Subcutaneous abdominal adipose tissue (tissue), 5 donors: ENCODE measurements around the gene LILRB3.
"Not testable (repeated sequence)": the region's sequence is repeated elsewhere in the genome, so short reads cannot be mapped to it uniquely, and the experiment has no call there.

Experiments
- H3K27ac ChIP-seq: one replicate; pipeline ENCODE4 v1.7.0; 2013; ENCODE audit warnings: low read depth, mild to moderate bottlenecking, inconsistent platforms, low read length, moderate library complexity
- H3K27me3 ChIP-seq, 5 donors: one replicate each; pipeline ENCODE4 v1.7.0; 2013; ENCODE audit warnings: low read length in 5 of 5, inconsistent platforms in 1 of 5; ENCODE audit not compliant: control insufficient read depth in 5 of 5, insufficient read depth in 4 of 5
- H3K36me3 ChIP-seq, 5 donors: one replicate each; pipeline ENCODE4 v1.7.0; 2013; ENCODE audit warnings: low read length in 5 of 5; ENCODE audit not compliant: control insufficient read depth in 5 of 5, insufficient read depth in 5 of 5
- H3K4me1 ChIP-seq, 5 donors: one replicate each; pipeline ENCODE4 v1.7.0; 2013; ENCODE audit warnings: low read length in 5 of 5, mild to moderate bottlenecking in 3 of 5, moderate library complexity in 1 of 5; ENCODE audit not compliant: control insufficient read depth in 5 of 5, insufficient read depth in 5 of 5
- H3K4me3 ChIP-seq, 5 donors: one replicate each; pipeline ENCODE4 v1.7.0; 2013; ENCODE audit warnings: low read length in 5 of 5, low read depth in 1 of 5
- H3K9ac ChIP-seq, 5 donors: one replicate each; pipeline ENCODE4 v1.7.0; 2013; ENCODE audit warnings: low read length in 5 of 5, mild to moderate bottlenecking in 4 of 5, moderate library complexity in 3 of 5
- H3K9me3 ChIP-seq, 5 donors: one replicate each; pipeline ENCODE4 v1.7.0; 2013; ENCODE audit warnings: low read length in 5 of 5; ENCODE audit not compliant: control insufficient read depth in 5 of 5
- donor health status: healthy.
- donor health status: healthy.
- donor health status: healthy.
- donor health status: healthy.
- donor health status: healthy.

LILRB3 gene

DNA sequence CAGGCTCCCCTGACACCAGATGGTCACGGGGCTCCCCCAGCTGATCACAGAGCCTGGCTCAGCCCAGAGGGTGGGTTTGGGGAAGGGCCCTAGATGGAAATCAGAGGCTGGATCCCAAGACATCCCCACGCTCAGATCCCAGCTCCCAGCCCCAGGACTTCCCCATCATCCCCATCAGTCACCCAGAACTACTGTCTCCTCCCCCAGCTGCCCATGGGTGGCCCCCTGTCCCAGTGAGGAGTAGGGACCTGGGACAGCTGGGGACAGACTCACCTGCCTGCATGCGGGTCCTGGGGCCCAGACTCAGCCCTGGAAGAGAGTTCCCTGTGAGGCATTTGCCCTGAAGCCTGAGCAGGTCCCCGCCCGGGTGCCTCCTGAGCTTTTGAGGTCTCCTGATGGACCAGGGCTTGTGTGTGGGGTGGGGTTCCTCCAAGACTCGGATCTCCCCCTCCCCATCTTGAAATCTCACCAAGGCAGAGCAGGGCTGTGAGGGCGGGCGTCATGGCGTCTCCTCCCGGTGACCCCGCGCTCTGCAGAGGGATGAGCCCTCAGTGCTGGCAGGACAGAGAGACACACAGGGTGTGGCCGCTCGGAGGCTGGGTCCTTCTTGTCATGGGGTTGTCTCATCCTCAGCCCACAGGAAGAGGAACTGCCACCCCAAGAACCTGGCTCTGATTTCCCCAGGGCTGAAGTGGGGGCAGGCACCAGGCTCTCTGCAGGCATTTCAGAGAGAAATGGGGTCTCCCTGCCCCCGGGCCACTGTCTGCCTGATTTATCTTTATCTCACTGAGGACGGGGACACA, at the start of gene LILRB3:
TSS of gene LILRB3 (minus strand) at position 534 of the 803 bp plus-strand sequence. CDS start at position 503, 31 bp downstream.
- not testable (repeated sequence) for H3K9ac ChIP-seq, H3K27ac ChIP-seq, H3K9me3 ChIP-seq, H3K27me3 ChIP-seq, H3K4me1 ChIP-seq
- H3K36me3 ChIP-seq: peaks cover 0 to 14% (median 0%) of the 10 kb centered on the region in 5 donors
- H3K4me3 ChIP-seq: peak within 1 kb of the TSS in 2 of 5 donors; percentile 34

DNA sequence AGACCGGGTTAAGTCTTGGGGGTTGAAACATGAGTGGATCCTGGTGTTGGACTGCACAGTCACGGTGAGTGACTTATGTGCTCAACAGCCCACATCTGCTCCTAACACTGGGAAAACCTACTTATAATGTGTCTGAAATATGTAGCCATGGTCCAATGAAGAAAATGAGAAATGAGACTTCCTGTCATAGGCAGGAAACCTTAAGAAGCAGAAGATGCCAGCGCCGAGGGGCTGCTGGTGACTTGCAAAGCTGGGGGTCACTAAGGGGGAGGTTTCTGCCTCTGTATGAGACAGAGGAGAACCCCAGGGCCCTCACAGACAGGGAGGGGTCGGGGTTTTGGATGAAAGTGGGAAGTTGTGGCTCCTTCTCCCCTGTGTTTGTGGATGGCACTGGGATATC, 49.4 kb upstream of the LILRB3 start:
- not testable (repeated sequence) for H3K9me3 ChIP-seq, H3K27ac ChIP-seq, H3K9ac ChIP-seq, H3K4me3 ChIP-seq, H3K36me3 ChIP-seq, H3K27me3 ChIP-seq, H3K4me1 ChIP-seq

DNA sequence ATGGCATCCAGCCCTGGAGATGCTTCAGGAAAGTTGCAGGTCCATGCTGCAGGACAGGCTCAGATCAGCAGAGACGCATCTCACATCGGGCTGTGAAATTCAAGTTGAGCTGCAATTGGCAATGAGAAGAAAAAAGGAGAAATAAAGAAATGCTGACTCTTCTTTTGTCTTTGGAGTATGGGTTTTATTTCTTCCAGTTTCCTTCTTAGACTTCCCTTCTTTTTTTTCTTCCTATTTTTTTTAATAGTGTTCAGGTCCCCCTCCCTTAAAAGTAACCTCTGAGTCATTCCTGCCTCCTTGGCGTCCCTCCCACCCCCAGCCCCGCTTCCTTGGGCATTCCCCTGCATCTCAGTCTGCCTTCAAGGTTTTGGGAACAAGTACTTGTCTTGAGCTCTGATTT, 48.8 kb upstream of the LILRB3 start:
- H3K27ac ChIP-seq, H3K9ac ChIP-seq, H3K36me3 ChIP-seq, H3K27me3 ChIP-seq, H3K4me1 ChIP-seq, H3K9me3 ChIP-seq, H3K4me3 ChIP-seq: not testable (repeated sequence)

DNA sequence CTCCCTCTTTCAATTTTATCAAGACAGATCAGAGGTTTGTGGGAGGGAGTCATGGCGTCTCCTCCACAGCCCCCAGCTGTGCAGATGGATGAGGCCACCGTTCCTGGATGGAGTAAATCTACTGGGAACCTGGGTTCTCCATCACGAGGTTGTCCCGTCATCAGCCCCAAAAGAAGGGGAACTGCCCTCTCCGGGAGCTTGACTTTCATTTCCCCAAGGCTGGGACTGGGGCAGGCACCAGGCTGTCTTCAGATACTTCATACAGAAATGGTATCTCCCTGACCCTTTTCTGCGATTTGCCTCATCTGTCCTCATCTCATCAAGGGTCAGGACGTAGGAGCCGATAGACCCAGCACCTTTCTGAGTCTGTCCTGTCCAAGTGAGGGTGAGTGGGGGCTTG, 48.3 kb upstream of the LILRB3 start:
- H3K27me3 ChIP-seq: peaks cover 0 to 5% (median 4%) of the 10 kb centered on the region in 5 donors
- no peak overlapping the region for H3K9ac ChIP-seq
- no peak overlapping the region for H3K27ac ChIP-seq
- no peak overlapping the region for H3K4me3 ChIP-seq
- H3K4me1 ChIP-seq: no peaks in the 10 kb centered on the region
- H3K36me3 ChIP-seq: no peaks in the 10 kb centered on the region
- no peaks in the 10 kb centered on the region for H3K9me3 ChIP-seq

DNA sequence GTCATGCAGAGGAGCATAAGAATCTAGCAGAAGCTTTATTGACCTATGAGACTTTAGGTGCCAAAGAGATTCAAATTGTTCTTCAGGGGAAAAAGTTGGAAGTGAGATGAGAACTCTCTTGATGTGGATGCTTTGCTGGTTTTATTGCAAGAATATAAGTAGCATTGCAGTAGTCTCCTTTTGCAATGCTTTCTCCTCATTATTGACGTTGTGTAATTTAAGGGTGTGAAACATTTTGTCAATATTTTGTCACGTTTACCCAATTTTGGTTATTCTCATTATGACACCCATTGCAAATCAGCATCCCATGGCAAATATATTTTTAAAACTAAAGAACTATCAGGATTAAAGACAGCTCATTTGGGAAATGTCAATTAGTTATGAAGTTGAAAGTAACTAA, 46.1 kb upstream of the LILRB3 start:
- no peak overlapping the region for H3K4me3 ChIP-seq
- no peaks in the 10 kb centered on the region for H3K4me1 ChIP-seq
- no peaks in the 10 kb centered on the region for H3K36me3 ChIP-seq
- H3K9ac ChIP-seq: no peak overlapping the region
- no peak overlapping the region for H3K27ac ChIP-seq
- H3K27me3 ChIP-seq: peaks cover 0 to 4% (median 0%) of the 10 kb centered on the region in 5 donors
- no peaks in the 10 kb centered on the region for H3K9me3 ChIP-seq

DNA sequence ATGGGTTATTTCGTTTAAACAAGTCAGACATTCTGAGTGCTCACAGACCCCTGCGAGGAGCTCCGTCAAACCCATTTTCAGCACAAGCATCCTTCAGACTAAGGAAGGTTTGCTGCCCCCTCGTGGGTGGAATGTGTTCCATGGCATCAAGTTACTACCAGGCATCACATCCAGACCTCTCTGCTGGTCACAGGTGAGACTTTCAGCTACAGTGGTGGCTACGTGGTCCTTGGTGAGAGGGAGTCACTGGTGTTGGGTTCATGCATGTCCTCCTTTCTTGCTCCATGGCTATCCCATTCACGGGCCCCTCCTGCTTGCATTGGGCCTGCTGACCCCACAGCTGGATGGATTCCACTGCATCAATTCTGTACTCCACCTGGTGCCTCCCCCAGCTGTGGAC, 43.3 kb upstream of the LILRB3 start:
- no peaks in the 10 kb centered on the region for H3K4me1 ChIP-seq
- peaks cover 0 to 2% (median 0%) of the 10 kb centered on the region in 5 donors for H3K27me3 ChIP-seq
- no peak overlapping the region for H3K27ac ChIP-seq
- H3K9me3 ChIP-seq: no peaks in the 10 kb centered on the region
- H3K9ac ChIP-seq: no peak overlapping the region
- no peak overlapping the region for H3K4me3 ChIP-seq
- H3K36me3 ChIP-seq: no peaks in the 10 kb centered on the region

DNA sequence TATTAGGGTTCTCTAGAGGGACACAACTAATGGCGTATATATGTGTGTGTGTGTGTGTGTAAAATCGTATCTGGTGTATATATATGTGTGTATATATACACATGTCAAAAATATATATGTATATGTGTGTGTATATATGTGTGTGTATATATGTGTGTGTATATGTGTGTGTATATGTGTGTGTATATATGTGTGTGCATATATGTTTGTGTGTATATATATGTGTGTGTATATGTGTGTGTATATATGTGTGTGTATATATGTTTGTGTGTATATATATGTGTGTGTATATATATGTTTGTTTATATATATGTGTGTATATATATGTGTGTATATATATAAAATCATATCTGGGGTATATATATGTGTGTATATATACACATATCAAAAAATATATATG, 39.7 kb upstream of the LILRB3 start:
- no peaks in the 10 kb centered on the region for H3K36me3 ChIP-seq

DNA sequence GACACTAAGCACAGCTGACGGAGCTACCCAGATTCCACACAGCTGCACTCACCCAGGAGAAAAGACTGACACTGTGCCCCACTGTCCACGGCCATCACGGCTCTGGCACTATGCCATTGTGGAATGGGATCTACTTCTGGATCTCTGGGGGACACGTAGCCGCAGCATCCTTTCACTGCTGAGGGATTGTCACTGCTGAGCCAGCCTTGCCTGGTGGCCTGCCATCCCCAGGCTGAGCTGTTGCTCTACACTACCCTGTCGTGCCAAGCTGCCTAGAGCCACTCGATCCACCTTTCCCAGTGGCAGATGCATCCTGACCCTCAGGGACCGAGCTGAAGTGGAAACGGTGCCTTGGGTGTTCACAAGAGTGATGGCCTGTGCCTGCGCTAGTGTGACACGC, 39.3 kb upstream of the LILRB3 start:
- peaks cover 0 to 6% (median 0%) of the 10 kb centered on the region in 5 donors for H3K27me3 ChIP-seq
- no peak overlapping the region for H3K27ac ChIP-seq
- H3K9me3 ChIP-seq: no peaks in the 10 kb centered on the region
- H3K36me3 ChIP-seq: no peaks in the 10 kb centered on the region
- H3K4me1 ChIP-seq: no peaks in the 10 kb centered on the region
- H3K4me3 ChIP-seq: no peak overlapping the region
- no peak overlapping the region for H3K9ac ChIP-seq

More for the DNA sequence above, 39.7 kb upstream of the LILRB3 start:
- Histone ChIP-seq H3K4me3 (no peak overlapping the region), H3K27me3 (peaks cover 0 to 5% (median 0%) of the 10 kb centered on the region in 5 donors), H3K27ac (no peak overlapping the region), H3K9me3 (no peaks in the 10 kb centered on the region), H3K9ac (no peak overlapping the region), H3K4me1 (no peaks in the 10 kb centered on the region)

DNA sequence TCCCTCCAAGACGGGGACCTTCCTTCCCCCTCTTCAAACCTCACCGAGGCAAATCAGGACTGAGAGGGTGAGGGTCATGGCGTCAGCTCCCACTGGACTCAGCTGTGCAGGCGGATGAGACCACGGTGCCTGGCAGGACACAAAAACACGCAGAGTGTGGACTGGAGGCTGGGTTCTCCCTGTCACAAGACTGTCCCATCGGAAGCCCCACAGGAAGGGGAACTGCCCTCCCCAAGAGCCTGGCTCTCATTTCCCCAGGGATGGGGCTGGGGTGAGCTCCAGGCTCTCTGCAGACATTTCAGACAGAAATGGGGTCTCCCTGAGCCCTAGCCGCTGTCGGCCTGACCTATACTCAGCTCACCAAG, 34.3 kb upstream of the LILRB3 start, which contains the start of gene LILRB5:
TSS of gene LILRB5 (minus strand) at position 158 of the 365 bp plus-strand sequence. CDS start at position 78, 80 bp downstream.
- Histone ChIP-seq H3K9ac (peak within 1 kb of the TSS in 4 of 5 donors; percentile 10 to 66 (median 41)), H3K27me3 (peaks cover 20 to 39% (median 20%) of the 10 kb centered on the region in 5 donors), H3K4me1 (peaks cover 0 to 16% (median 0%) of the 10 kb centered on the region in 5 donors), H3K4me3 (peak within 1 kb of the TSS; percentile 38 to 63 (median 51)), H3K9me3 (no peaks in the 10 kb centered on the region), H3K36me3 (peaks cover 0 to 5% (median 0%) of the 10 kb centered on the region in 5 donors), H3K27ac (peak within 1 kb of the TSS; percentile 23)

DNA sequence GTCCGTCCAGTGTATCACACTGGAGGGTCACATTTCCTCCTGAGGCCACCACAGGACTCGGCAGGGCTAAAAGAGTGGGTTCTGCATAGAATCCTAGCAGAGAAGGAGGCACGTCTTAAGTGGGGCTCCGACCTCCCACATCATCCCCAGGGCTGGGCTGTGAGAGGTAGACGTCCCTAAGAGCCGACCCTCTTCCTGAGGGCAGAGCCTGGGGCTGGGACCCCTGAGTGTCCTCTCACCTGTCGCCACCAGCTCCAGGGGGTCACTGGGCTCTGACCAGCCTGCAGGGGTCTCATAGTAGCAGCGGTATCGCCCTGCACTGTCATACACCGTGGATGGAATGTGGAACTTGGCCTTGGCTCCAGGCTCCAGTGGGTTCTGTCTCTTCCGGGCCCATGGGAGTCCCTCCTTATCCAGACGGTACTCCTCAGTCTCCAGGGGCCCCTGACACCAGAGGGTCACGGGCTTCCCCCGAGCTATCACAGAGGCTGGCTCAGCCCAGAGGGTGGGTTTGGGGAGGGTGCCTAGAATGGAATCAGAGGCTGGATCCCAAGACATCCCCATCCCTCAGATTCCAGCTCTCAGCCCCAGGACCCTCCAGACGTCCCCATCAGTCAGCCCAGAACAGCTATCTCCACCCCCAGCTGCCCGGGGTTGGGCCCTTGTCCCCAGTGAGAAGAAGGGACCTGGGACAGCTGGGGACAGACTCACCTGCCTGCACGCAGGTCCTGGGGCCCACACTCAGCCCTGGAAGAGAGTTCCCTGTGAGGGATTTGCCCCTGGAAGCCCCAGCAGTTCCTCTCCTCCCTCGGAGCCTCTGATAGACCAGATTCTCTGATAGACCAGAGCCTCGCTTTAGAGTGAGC, 33.7 kb upstream of the LILRB3 start:
- peak overlapping the region; percentile 23 for H3K27ac ChIP-seq
- peak overlapping the region; percentile 38 to 63 (median 51) for H3K4me3 ChIP-seq
- peaks cover 0 to 5% (median 0%) of the 10 kb centered on the region in 5 donors for H3K36me3 ChIP-seq
- no peaks in the 10 kb centered on the region for H3K9me3 ChIP-seq
- peaks cover 20 to 40% (median 20%) of the 10 kb centered on the region in 5 donors for H3K27me3 ChIP-seq
- H3K4me1 ChIP-seq: peaks cover 0 to 16% (median 0%) of the 10 kb centered on the region in 5 donors
- H3K9ac ChIP-seq: peak overlapping the region in 4 of 5 donors; percentile 10 to 66 (median 41)
